NCI-H226 (cell line): Measurements from ENCODE around the gene PPP1R16B.
"Not testable (repeated sequence)": the region's sequence is repeated elsewhere in the genome, so short reads cannot be mapped to it uniquely, and the experiment has no call there.

ENCODE experiments used
- DNase-seq: peaks from one replicate; pipeline ENCODE4 v3.0.0-alpha.2; 2015

The PPP1R16B gene

GRCh38 chr20:38855356-38855755, 49.9 kb downstream of the PPP1R16B start:
- DNase-seq = peak; percentile 12

- no peak for DNase-seq
Measured at GRCh38 chr20:38856570-38856969, 51.1 kb downstream of the PPP1R16B start.

GRCh38 chr20:38857703-38858102, 52.2 kb downstream of the PPP1R16B start:
- DNase-seq = no peak

GRCh38 chr20:38859070-38859690, 53.7 kb downstream of the PPP1R16B start:
- DNase-seq = no peak

- DNase-seq = not testable (repeated sequence)
Measured at GRCh38 chr20:38859857-38860256, 54.4 kb downstream of the PPP1R16B start.

GRCh38 chr20:38861071-38861401, 55.5 kb downstream of the PPP1R16B start:
- DNase-seq = no peak

- no peak for DNase-seq
Measured at GRCh38 chr20:38862226-38862625, 56.7 kb downstream of the PPP1R16B start.

- no peak for DNase-seq
Measured at GRCh38 chr20:38863024-38863851, 57.7 kb downstream of the PPP1R16B start.

- DNase-seq = no peak
Measured at GRCh38 chr20:38864662-38865061, 59.2 kb downstream of the PPP1R16B start.

GRCh38 chr20:38866265-38867061, 61.0 kb downstream of the PPP1R16B start:
- no peak for DNase-seq

- DNase-seq = no peak
Measured at GRCh38 chr20:38867062-38867359, 61.5 kb downstream of the PPP1R16B start.

GRCh38 chr20:38870733-38871559, 65.4 kb downstream of the PPP1R16B start:
- no peak for DNase-seq

GRCh38 chr20:38871560-38871953, 66.1 kb downstream of the PPP1R16B start:
- DNase-seq = no peak

GRCh38 chr20:38872036-38872435, 66.5 kb downstream of the PPP1R16B start:
- DNase-seq = no peak

GRCh38 chr20:38872491-38873049, 67.1 kb downstream of the PPP1R16B start:
- no peak for DNase-seq

- no peak for DNase-seq
Measured at GRCh38 chr20:38873050-38873581, 67.6 kb downstream of the PPP1R16B start.

GRCh38 chr20:38874460-38875174, 69.1 kb downstream of the PPP1R16B start:
- no peak for DNase-seq

GRCh38 chr20:38875175-38875993, 69.9 kb downstream of the PPP1R16B start:
- DNase-seq = no peak

GRCh38 chr20:38877483-38877882, 72.0 kb downstream of the PPP1R16B start:
- no peak for DNase-seq

GRCh38 chr20:38878866-38879265, 73.4 kb downstream of the PPP1R16B start:
- peak; percentile 10 for DNase-seq
